GM19035 (cell line): ENCODE results near the gene ERG.

ENCODE experiments used
- ATAC-seq: cut with Tn5 transposase; IDR thresholded peaks from one replicate; pipeline ENCODE4 v1.9.1; 2021; ENCODE audit not compliant: unreplicated experiment

ERG gene

GRCh38 chr21:38498057-38498833 is at the start of gene ERG:
ERG (minus strand) TSS chr21:38498477; CDS start chr21:38498380, 97 bp downstream.
- ATAC-seq: no peak

- no peak for ATAC-seq
Observed at GRCh38 chr21:38544661-38545060, 46.4 kb upstream of the ERG start.

GRCh38 chr21:38542263-38542662 is 44.0 kb upstream of the ERG start:
- ATAC-seq: no peak

GRCh38 chr21:38538353-38538752 is 40.1 kb upstream of the ERG start:
- no peak for ATAC-seq

- no peak for ATAC-seq
Observed at GRCh38 chr21:38534591-38534990, 36.3 kb upstream of the ERG start.

- ATAC-seq: no peak
Observed at GRCh38 chr21:38533887-38534286, 35.6 kb upstream of the ERG start.

DNA sequence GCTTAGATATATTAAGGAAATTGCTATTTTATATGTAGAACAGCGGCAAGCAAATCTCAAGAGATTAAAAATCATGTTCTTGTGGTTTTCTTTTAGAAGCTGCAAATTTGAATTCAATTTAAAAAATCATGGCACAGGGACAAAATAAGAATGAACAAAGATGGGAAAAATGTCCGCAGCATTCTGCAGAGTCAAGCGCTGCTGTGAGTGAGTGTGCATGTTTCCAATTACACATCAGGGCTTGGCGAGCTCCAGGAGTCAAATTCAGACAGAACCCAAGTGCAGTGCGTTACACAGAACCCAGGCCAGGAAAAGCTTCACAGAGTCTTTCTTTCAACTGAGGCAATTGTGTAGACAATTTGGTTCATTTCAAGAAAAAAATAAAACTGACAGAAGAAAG is 33.3 kb upstream of the ERG start:
- ATAC-seq: no peak

DNA sequence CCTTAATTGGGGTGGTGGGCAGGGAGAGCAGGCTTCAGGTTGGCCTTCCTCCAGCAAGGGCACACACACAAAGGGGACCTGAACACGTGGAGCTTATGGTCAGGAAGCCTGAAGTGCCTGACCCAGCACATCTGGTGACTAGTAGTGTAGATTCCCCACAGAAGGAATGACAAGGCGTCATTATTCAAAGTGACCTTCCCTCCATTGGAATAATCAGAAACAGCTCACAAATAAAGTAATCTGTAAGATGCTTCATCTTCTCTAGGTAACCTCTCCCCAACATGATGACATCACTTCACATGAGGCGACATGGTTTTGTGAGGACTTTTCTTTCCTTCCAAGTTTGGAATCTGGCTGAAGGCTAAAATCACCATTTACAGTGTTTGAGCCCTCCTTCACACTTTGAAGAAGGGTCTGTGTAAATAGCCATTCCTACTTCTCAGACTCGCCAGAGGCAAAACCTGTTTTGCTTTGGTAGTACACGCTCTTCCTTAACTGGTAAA is 32.8 kb upstream of the ERG start:
- no peak for ATAC-seq

DNA sequence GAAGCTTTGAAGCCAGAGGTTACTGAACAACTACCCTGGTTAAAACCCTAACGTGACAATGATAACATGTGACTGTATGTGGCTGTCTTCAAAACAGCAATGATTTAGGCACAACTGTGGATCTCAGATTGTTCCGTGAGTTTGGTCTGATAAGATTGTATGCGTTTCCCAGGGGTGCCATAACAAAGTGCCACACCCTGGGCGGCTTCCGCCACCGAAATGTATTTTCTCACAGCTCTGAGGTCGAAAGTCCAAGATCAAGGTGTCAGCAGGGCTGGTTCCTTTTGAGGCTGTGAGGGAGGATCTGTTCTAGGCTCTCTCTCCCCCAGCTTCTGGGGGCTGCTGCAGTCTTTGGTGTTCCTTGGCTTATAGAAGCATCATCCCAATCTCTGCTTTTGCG is 29.5 kb upstream of the ERG start:
- no peak for ATAC-seq

DNA sequence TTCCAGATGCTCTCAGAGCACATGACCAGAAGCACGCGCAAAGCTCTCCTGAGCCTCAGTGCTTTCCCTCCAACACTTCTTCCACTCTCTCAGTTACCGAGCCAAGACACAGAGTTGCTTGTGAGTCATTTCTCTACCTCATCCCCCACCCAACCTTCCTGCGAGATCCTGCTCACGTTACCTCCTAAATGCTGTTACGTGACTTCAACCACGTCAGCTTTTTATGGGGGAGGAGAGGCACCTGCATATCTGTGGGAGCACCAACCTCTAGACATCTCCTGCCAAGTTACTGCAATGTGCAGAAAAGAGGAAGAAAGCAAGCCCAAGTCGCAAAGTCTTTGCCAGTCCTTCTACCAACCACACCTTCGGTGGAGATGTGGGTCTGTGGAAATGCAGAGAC is 27.2 kb upstream of the ERG start:
- ATAC-seq: no peak

GRCh38 chr21:38524168-38525153 is 26.2 kb upstream of the ERG start:
- no peak for ATAC-seq

GRCh38 chr21:38520511-38520910 is 22.2 kb upstream of the ERG start:
- no peak for ATAC-seq

GRCh38 chr21:38511662-38512243 is 13.5 kb upstream of the ERG start:
- ATAC-seq: no peak

- ATAC-seq: no peak
Observed at GRCh38 chr21:38511198-38511597, 12.9 kb upstream of the ERG start.

- ATAC-seq: no peak
Observed at GRCh38 chr21:38507374-38507942, 9.2 kb upstream of the ERG start.

DNA sequence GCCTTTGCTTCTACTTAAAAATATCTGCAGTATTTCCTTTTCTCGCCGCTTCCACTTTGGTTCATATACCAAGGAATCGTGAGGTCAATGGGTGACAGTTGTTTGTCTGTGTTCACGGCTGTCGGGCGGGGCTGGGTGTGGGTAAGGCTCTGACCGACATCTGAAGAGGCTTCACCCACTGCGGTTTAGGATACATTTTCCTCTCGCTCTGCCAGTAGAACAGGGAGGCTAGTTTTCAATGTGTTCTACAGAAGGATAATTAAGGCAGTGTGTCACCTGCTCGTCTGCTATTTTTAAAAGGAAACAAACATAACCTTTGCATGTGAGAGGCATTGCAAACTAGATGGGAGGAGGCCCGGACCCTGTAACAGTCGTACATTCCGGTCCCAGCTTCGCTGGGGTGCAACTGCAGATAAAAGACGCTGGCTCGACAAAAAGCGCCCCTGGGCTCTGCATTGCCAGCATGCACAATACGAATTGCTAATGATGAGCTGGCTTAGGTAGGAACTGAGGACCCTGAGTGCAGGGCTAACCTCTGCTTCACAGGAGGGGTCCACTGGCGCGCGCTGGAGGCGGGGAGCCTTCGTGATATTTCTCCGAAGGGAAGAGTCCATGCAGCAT is 8.5 kb upstream of the ERG start:
- ATAC-seq: no peak

DNA sequence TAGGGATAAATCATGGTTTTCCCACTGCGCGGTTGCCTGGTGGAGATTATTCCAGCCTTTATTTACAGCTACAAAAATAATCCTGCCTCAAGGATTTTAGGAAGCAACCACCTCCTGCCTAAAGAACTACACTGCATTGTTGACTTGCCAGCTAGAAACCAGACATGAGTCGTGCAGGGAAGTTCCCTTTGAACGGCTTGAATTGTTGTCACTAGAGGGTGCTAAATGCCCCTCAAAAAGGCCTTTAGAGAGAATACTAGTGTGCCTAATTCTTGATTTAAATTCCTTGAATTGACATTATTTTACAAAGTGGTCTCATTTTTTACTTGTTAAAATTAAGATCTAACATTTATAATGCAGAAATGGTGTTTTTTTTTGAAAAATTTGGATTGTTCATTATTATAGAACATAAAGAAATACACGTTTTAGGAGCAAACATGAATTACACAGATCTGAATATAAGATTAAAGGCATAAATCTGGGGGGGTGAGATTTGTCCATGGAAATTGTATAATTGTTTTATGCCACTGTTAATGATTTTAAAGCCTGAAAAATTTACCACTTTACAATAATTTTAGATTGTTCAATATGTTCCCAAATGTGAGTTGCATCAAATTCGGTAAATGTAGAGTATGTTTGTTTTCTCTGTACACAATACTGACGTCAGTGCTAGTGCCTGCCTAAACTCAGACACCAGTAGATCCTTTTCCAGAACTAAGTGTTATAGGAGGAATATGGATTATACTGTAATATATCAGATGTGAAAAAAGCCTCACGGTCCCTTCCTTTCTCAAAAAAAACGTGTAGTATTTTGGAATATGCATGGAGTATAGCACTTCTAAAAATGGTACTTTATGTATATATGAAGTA is 7.6 kb upstream of the ERG start:
- no peak for ATAC-seq

DNA sequence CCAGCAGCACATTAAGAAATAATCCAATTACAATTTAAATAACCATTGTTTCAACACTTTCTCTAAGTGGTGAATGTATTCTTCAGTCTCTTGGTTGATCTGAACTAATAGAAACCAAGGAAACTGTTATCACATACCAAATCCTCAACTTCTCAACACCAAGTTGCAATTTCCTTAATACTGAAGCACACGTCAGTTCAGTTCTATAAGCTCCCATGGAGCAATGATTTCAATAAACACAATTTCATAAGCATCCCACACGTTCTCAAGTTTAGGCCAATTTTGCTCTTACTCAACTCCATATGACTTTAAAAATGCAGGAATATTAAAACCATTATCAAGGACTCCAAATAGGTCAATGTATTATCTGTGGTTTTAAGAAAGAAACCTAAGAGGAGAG is 5.8 kb upstream of the ERG start:
- no peak for ATAC-seq

- ATAC-seq: no peak
Observed at GRCh38 chr21:38503583-38503982, 5.3 kb upstream of the ERG start.

DNA sequence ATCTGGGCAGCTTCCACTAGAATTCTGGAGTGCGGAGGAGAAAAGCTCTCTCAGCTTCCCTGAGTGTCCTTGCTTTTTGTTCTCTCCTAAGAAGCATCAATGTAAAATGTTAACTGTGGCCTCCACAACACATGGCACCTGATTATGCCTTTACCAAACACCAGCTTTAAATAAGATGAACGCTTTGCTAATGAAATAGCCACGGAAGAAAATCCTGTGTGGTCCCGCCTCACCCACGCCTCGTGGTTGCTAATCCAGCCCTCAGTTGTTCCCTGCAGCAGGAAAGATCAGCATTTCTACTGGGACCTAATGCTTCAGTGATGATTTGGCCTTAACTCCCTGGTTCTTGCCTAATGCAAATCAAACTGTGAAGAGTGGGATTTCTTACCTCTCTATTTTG is 1.8 kb upstream of the ERG start:
- ATAC-seq: no peak
